DMS114 treated with DMSO at 0.1 percent for 48 hours (cell line): ENCODE results near the gene PLEKHG5.

Source experiments
- DNase-seq: peaks from one replicate; lab custom pipeline; 2025; ENCODE audit not compliant: unreplicated experiment; lab: John Stamatoyannopoulos, UW

The PLEKHG5 gene, protein sequence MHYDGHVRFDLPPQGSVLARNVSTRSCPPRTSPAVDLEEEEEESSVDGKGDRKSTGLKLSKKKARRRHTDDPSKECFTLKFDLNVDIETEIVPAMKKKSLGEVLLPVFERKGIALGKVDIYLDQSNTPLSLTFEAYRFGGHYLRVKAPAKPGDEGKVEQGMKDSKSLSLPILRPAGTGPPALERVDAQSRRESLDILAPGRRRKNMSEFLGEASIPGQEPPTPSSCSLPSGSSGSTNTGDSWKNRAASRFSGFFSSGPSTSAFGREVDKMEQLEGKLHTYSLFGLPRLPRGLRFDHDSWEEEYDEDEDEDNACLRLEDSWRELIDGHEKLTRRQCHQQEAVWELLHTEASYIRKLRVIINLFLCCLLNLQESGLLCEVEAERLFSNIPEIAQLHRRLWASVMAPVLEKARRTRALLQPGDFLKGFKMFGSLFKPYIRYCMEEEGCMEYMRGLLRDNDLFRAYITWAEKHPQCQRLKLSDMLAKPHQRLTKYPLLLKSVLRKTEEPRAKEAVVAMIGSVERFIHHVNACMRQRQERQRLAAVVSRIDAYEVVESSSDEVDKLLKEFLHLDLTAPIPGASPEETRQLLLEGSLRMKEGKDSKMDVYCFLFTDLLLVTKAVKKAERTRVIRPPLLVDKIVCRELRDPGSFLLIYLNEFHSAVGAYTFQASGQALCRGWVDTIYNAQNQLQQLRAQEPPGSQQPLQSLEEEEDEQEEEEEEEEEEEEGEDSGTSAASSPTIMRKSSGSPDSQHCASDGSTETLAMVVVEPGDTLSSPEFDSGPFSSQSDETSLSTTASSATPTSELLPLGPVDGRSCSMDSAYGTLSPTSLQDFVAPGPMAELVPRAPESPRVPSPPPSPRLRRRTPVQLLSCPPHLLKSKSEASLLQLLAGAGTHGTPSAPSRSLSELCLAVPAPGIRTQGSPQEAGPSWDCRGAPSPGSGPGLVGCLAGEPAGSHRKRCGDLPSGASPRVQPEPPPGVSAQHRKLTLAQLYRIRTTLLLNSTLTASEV

GRCh38 chr1:6491480-6491962 is at the start of gene PLEKHG5:
Gene PLEKHG5 (minus strand): TSS chr1:6491667. CDS start chr1:6477571, 14,096 bp downstream.
- DNase-seq, result no peak

- no peak for DNase-seq
These were observed 47.5 kb upstream of the PLEKHG5 start for GRCh38 chr1:6538956-6539355.

DNA sequence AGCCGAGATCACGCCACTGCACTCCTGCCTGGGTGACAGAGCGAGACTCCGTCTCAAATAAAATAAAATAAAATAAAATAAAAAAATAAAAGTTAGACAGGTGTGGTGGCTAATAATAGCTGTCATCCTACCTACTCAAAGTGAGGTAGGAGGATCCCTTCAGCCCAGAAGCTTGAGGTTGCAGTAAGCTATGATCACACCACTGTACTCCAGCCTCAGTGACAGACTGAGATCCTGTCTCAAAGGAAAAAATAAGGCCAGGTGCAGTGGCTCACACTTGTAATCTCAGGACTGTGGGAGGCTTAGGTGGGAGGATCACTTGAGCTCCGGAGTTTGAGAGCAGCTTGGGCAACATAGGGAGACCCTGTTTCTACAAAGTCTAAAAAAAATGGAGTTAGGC is 44.8 kb upstream of the PLEKHG5 start:
- DNase-seq, result no peak

DNA sequence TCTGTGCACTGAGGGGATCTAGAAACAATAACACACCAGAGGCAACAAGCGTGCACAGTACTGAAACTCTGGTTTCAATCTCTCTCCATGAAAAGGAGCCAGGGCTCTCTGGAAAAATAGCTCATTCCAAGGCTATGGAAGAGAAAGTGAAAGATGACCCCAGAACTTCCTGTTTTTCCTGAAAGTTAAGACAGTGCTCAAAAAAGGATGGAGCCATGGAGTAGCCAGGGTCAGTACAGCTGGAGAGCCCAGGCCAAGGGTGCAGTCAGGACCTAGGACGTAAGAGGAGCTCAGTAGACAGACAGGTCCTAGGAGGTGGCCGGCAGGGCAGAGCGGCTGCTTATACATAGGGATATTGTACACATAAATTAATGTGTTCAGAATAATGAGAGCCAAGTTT is 43.7 kb upstream of the PLEKHG5 start:
- DNase-seq, result no peak

DNA sequence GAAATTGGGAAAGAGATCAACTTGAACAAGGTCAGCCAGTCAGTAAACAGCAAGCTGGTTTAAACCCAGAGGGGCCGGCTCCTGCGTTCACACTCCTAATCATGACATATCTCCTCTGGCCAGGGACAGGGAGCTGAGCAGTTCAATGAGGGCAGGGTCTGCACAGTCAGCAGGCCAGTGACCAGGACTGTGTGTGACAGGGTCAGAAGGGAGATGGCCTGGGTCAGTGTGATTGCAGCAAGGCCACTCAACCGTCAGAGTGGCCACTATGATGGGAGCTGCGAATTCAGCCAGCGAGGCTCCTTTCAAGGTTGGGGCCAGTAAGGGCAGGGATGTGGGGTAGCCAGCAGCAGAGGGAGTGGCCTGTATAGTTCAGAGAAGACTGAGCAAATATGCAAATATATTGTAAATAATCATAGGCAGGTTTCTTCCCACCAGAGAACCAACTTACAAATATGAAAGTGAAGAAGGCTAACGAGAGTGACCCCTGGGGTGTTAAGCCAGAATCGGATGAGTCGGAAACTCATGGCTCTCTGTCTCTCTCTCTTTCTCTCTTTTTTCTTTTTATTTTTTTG is 42.9 kb upstream of the PLEKHG5 start:
- no peak for DNase-seq

DNA sequence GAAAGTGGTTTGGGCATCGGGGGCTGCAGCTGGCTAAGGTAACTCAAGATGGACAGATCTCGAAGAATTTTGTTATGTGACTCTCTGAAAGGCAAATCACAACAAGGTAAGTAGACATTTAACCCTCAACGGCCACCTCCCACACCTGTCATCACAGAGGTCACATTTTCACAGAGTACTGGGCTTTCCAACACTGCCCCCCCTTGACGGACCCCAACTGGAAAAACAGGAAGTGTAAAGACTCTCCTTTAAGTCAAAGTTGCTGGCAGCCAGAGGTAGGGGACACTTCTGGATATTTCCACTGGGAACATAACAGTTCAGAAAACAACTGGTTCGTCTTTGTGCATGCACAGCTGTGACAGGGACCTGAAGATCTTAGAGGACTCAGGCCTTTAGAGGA is 40.5 kb upstream of the PLEKHG5 start:
- no peak for DNase-seq

- no peak for DNase-seq
These were observed 39.2 kb upstream of the PLEKHG5 start for GRCh38 chr1:6530504-6531160.

GRCh38 chr1:6528492-6528891 is 37.0 kb upstream of the PLEKHG5 start:
- no peak for DNase-seq

GRCh38 chr1:6526316-6526715 is 34.8 kb upstream of the PLEKHG5 start:
- DNase-seq, result no peak

DNA sequence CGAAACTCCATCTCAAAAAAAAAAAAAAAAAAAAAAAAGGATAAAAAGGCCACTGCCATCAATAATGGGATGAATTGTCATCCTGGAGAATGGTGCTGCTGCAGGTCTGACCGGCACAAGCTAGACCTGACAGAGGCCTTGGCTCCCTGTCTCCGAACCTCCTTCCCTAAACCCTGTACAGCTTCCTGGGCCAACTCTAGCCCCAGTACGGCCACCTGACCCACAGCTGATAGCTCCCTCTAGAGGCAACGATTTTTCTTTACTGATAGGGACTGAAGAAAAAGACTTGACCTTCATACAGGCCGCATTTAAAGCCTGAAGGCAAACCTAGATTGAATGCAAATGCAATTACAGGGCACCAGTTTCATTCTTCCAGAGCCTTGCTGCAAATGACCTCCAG is 32.1 kb upstream of the PLEKHG5 start:
- no peak for DNase-seq

- no peak for DNase-seq
These were observed 30.1 kb upstream of the PLEKHG5 start for GRCh38 chr1:6521536-6521935.

GRCh38 chr1:6519935-6520671 is 28.6 kb upstream of the PLEKHG5 start:
- no peak for DNase-seq

DNA sequence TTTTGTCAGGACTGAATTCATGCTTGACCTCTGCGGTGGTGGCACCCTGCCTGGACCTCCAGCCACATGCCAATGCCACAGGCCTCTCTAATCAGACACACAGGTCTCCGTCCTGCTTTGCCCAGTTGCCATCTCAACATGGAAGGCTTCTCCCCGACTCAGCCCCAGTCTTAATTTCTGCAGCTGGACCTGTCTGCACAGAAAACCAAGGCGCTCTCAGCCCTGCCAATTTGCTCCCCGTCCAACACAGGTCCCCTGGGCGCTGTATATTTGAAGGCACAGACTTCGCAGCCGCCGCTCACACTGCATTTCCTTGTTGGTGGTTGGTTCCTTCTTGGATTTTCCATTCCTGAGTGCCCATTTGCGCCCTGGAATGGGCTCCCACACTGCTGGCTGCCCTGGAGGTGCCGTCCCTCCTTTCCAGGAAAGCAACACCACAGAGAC is 28.0 kb upstream of the PLEKHG5 start:
- no peak for DNase-seq

DNA sequence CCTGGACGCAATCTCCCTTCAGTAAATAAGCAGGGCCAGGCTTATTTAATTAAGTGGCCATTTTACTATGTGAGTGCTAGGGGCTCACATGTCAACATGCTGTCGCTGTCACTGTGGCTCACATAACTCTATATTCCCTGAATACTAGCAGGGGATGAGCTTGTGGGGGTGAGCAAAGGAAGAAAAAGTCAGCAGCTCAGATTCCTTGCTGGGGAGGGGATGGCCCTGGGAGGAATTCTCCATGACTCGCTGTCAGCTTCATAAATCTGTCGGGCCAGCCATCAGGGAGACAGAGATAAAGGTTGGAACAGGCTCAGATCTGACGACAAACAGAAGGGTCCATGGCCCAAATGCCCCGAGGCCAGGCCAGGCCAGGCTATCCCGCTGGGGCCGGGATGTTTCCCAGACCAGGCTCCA is 26.0 kb upstream of the PLEKHG5 start:
- no peak for DNase-seq

DNA sequence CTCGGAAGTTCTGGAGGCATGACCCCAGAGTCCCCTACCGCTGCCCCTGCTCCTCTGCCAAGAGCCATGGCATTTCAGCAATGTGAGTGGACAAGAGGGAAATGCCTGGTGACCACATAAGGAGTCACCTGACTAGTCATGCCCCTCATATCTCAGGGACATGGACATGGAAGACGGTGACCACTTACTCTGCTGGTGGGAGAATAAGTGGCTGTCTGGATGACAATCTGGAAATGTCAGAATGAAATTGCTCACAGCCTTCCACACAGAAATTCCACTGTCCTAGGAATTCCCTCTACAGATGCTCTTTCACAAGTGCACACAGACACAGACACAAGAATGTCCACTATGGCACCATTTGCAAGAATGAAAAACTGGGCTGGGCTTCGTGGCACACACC is 24.3 kb upstream of the PLEKHG5 start:
- no peak for DNase-seq

GRCh38 chr1:6513320-6513801 is 21.9 kb upstream of the PLEKHG5 start:
- no peak for DNase-seq

GRCh38 chr1:6512908-6513280 is 21.4 kb upstream of the PLEKHG5 start:
- DNase-seq, result no peak

DNA sequence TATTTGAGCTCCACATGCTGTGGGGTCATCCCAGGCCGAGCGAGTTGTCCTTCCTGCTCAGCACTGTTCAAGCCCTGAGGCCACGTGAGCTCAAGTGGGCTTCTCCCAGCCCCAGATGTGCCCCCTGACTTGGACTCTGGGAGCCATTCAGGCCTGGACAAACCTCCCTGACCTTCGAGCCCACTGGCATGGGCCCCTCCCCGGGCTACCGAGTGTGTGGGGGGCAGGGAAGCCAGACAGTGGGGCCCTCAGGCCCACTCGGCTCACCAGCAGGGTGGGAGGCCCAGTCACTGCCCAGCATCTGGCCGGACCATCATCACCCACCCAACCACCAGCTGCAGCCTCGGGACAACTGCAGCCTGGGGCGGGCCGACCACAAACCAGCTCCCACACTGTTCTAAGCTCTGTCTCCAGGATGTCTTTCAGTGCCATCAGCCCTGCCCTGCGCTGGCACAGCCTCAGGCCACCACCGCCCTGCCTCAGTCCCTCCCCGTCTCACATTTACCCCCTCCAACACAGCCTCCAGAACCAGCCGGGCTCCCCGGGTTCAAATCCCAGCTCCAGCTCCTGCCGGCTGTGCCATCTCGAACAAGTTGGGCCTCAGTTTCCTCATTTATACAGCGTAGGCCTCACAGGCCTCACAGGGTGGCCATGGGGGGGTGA is 20.9 kb upstream of the PLEKHG5 start:
- no peak for DNase-seq

- DNase-seq, result no peak
These were observed 20.2 kb upstream of the PLEKHG5 start for GRCh38 chr1:6511561-6512244.
